IMR-90 (cell line): ENCODE data around the gene CCNE1. TPM values are rescaled to one million over a fixed set of nuclear protein-coding genes. Genes with fewer than 3 reads are reported as not detected.

ENCODE experiments used
- ATAC-seq: fragments of 200-7000 bp; cut with Tn5 transposase; 2 replicates; pipeline ENCODE4 v1.9.1; 2020; ENCODE audit warnings: low read depth, mild to moderate bottlenecking, moderate library complexity
- BruUV-seq: library from RNA; stranded (reverse); fragments of 400-500 nt; replicated peaks from 2 replicates; lab custom pipeline; 2021; lab: Mats Ljungman, UMichigan
- CTCF ChIA-PET: fragments of 300-600 bp; formaldehyde crosslinking; extraction: SDS; loops from one replicate; lab custom pipeline; 2021; ENCODE audit warnings: antibody characterized with exemption; lab: Yijun Ruan, JAX
- POLR2A ChIA-PET: fragments of 300-600 bp; sonication (Branson Sonifier 250); formaldehyde crosslinking; loops from one replicate; lab custom pipeline; 2022; ENCODE audit warnings: antibody characterized with exemption; ENCODE audit not compliant: unreplicated experiment; lab: Charles Lee
- DNase-seq: peaks from one replicate; pipeline ENCODE4 v3.0.0; 2013
- H2AFZ ChIP-seq: replicated peaks from 2 replicates; pipeline ENCODE3; 2013; ENCODE audit warnings: low read length, mild to moderate bottlenecking; ENCODE audit not compliant: poor library complexity
- H2AK5ac ChIP-seq: 2 replicates; pipeline ENCODE4 v1.6.1; 2013; ENCODE audit warnings: low read depth, low read length, inconsistent platforms
- H2AK9ac ChIP-seq: replicated peaks from 2 replicates; pipeline ENCODE3; 2013; ENCODE audit warnings: mild to moderate bottlenecking, low read depth, low read length, moderate library complexity; ENCODE audit not compliant: poor library complexity
- H2BK120ac ChIP-seq: 2 replicates; pipeline ENCODE4 v1.6.1; 2013; ENCODE audit warnings: low read depth, low read length, inconsistent platforms
- H2BK15ac ChIP-seq: 3 replicates; pipeline ENCODE4 v1.6.1; 2013; ENCODE audit warnings: low read depth, low read length, inconsistent platforms
- H2BK20ac ChIP-seq: 2 replicates; pipeline ENCODE4 v1.6.1; 2013; ENCODE audit warnings: low read depth, mild to moderate bottlenecking, inconsistent platforms, low read length, moderate library complexity
- H2BK5ac ChIP-seq: 2 replicates; pipeline ENCODE4 v1.6.1; 2013; ENCODE audit warnings: mild to moderate bottlenecking, low read depth, low read length, inconsistent platforms; ENCODE audit not compliant: poor library complexity, severe bottlenecking
- H3K14ac ChIP-seq: replicated peaks from 2 replicates; pipeline ENCODE4 v1.6.1; 2013; ENCODE audit warnings: low read depth, low read length, inconsistent platforms
- H3K18ac ChIP-seq: 2 replicates; pipeline ENCODE4 v1.6.1; 2013; ENCODE audit warnings: low read depth, low read length, control low read depth
- H3K23ac ChIP-seq: 2 replicates; pipeline ENCODE4 v1.6.1; 2013; ENCODE audit warnings: low read depth, low read length, inconsistent platforms
- H3K27ac ChIP-seq: 2 replicates; pipeline ENCODE4 v1.5.1; 2013; ENCODE audit warnings: mild to moderate bottlenecking, control low read depth, low read length; ENCODE audit not compliant: insufficient read depth
- H3K27me3 ChIP-seq: 2 replicates; pipeline ENCODE4 v1.6.1; 2013; ENCODE audit warnings: low read length; ENCODE audit not compliant: control insufficient read depth, insufficient read depth
- H3K36me3 ChIP-seq: 2 replicates; pipeline ENCODE4 v1.6.1; 2013; ENCODE audit warnings: low read length, mixed read lengths; ENCODE audit not compliant: control insufficient read depth, insufficient read depth
- H3K4ac ChIP-seq: 2 replicates; pipeline ENCODE4 v1.6.1; 2013; ENCODE audit warnings: low read depth, low read length, inconsistent platforms
- H3K4me1 ChIP-seq: 2 replicates; pipeline ENCODE4 v1.6.1; 2013; ENCODE audit warnings: low read length, mixed read lengths; ENCODE audit not compliant: control insufficient read depth, insufficient read depth
- H3K4me2 ChIP-seq: 2 replicates; pipeline ENCODE4 v1.6.1; 2013; ENCODE audit warnings: low read depth, mild to moderate bottlenecking, control low read depth, low read length, moderate library complexity
- H3K4me3 ChIP-seq: 2 replicates; pipeline ENCODE4 v1.5.1; 2013; ENCODE audit warnings: low read depth, mild to moderate bottlenecking, control low read depth, low read length, moderate library complexity; ENCODE audit not compliant: insufficient read depth
- H3K56ac ChIP-seq: 2 replicates; pipeline ENCODE4 v1.6.1; 2013; ENCODE audit warnings: low read length, inconsistent platforms; ENCODE audit not compliant: insufficient read depth; ENCODE audit errors: extremely low read depth
- H3K79me1 ChIP-seq, 2 experiments: 2 replicates each; pipeline ENCODE4 v1.6.1; 2013; ENCODE audit warnings: low read length in 2 of 2, inconsistent platforms in 1 of 2, low read depth in 1 of 2
- H3K9ac ChIP-seq: 2 replicates; pipeline ENCODE4 v1.6.1; 2013; ENCODE audit warnings: low read depth, low read length, control low read depth
- H3K9me1 ChIP-seq: 2 replicates; pipeline ENCODE4 v1.6.1; 2013; ENCODE audit warnings: low read length, inconsistent platforms; ENCODE audit not compliant: insufficient read depth
- H3K9me3 ChIP-seq: 2 replicates; pipeline ENCODE4 v1.6.1; 2013; ENCODE audit warnings: low read length; ENCODE audit not compliant: control insufficient read depth, insufficient read depth
- H4K20me1 ChIP-seq: 2 replicates; pipeline ENCODE4 v1.6.1; 2013; ENCODE audit warnings: low read length, inconsistent platforms; ENCODE audit not compliant: insufficient read depth
- H4K5ac ChIP-seq: 2 replicates; pipeline ENCODE4 v1.6.1; 2013; ENCODE audit warnings: mild to moderate bottlenecking, low read depth, low read length, control low read depth
- H4K8ac ChIP-seq, 2 experiments: 2 replicates each; pipeline ENCODE4 v1.6.1; 2013; ENCODE audit warnings: low read depth in 2 of 2, low read length in 2 of 2, control low read depth in 1 of 2, inconsistent platforms in 1 of 2
- H4K91ac ChIP-seq: 2 replicates; pipeline ENCODE4 v1.6.1; 2013; ENCODE audit warnings: low read depth, low read length, inconsistent platforms; ENCODE audit not compliant: insufficient read depth
- CHD1 ChIP-seq: IDR thresholded peaks from 2 replicates; pipeline ENCODE4 v1.6.1; 2012; ENCODE audit warnings: low read depth, low read length, improper control_type of control experiment
- FOS ChIP-seq: fragments of 150-350 bp; IDR thresholded peaks from 2 replicates; pipeline ENCODE4 v1.6.1; 2016; ENCODE audit warnings: low read depth, low read length
- MAZ ChIP-seq: IDR thresholded peaks from 2 replicates; pipeline ENCODE4 v1.6.1; 2012; ENCODE audit warnings: low read depth, mild to moderate bottlenecking, low read length, improper control_type of control experiment, moderate library complexity, borderline replicate concordance
- MXI1 ChIP-seq: IDR thresholded peaks from 2 replicates; pipeline ENCODE4 v1.6.1; 2012; ENCODE audit warnings: low read depth, mild to moderate bottlenecking, low read length, moderate library complexity, borderline replicate concordance
- NFE2L2 ChIP-seq: fragments of 150-350 bp; IDR thresholded peaks from 2 replicates; pipeline ENCODE4 v1.6.1; 2016; ENCODE audit warnings: low read depth, mild to moderate bottlenecking, low read length
- RAD21 ChIP-seq: IDR thresholded peaks from 2 replicates; pipeline ENCODE4 v1.6.1; 2012; ENCODE audit warnings: low read length, improper control_type of control experiment
- RCOR1 ChIP-seq: IDR thresholded peaks from 2 replicates; pipeline ENCODE4 v1.6.1; 2012; ENCODE audit warnings: mild to moderate bottlenecking, low read length, improper control_type of control experiment; ENCODE audit not compliant: insufficient replicate concordance
- RFX5 ChIP-seq: IDR thresholded peaks from 2 replicates; pipeline ENCODE4 v1.8.0; 2012; ENCODE audit warnings: low read depth, mild to moderate bottlenecking, low read length, moderate library complexity
- WGBS, 2 experiments: methylation state at CpG; one replicate each; pipeline versions ENCODE4 v1.1.5 to v1.1.7; 2013; ENCODE audit warnings: missing lambda C conversion rate in 2 of 2; ENCODE audit not compliant: insufficient read length in 1 of 2; ENCODE audit errors: extremely low coverage in 2 of 2; 5-methylcytosine and 5-hydroxymethylcytosine counted together
- dilution Hi-C: fragments of 300-500 bp; cut with HindIII; formaldehyde crosslinking; loops from one replicate; pipeline ENCODE4 v1.14.3; 2018; ENCODE audit warnings: low sequenced_read_pairs; ENCODE audit not compliant: unreplicated experiment
- in situ Hi-C: fragments of 300-500 bp; cut with MboI; formaldehyde crosslinking; loops from 3 replicates; pipeline ENCODE4 v1.14.3; 2019; ENCODE audit warnings: low sequenced_read_pairs, inconsistent platforms, mixed read lengths
- intact Hi-C: fragments of 100-400 bp; cut with micrococcal nuclease; formaldehyde crosslinking; loops from 2 replicates; pipeline ENCODE4 v1.10.0; 2022
- polyA plus RNA-seq, 3 experiments: library from polyadenylated mRNA; depleted of rRNA; stranded (reverse); fragments of >200 nt; gene quantifications; 2 replicates each; pipeline ENCODE4 v1.2.3, GENCODE V29; 2012; ENCODE audit warnings: low replicate concordance in 1 of 3
- total RNA-seq: library from RNA; depleted of rRNA; stranded (reverse); fragments of >200 nt; gene quantifications from 2 replicates; pipeline ENCODE4 v1.2.3, GENCODE V29; 2012

CCNE1 gene
- total and polyA plus RNA-seq, 2 of the 4 experiments (the other 2 are of a cell fraction), result 6.8 to 7.0 TPM

DNA sequence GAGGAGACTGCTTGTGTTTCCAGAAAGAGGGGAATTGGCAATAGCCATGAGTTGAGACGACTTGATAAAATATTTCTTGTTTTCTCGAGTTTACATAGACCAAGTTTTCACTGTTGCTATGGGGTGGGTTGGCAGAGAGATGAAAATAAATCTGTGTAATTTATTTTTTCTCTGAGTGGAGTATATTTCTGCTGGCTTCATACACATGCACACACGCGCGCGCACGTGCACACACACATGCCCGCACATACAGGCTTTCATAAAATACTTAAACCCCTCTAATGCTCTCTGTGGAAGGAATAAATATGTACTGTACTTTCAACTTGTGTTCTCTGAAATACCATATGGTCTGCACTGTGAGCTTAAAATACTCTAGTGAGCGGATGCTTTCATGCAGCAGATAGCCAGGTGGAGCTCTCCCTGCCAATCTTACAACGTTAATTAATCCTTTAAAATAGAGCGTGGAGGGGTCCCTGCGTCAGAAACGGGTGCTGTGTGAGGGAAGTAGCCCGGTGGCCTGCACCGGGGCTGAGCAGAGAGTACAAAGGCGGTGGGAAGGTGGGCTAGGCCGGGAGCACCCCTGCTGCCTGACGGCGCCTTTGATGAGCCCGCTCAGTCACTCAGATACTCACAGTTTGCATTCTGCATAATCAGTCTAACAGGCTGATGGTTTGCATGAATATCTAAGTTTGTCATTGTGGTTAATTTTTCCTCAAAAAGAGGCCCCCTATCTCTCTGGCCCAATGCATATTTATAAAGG is 44.1 kb downstream of the CCNE1 start:
- dilution Hi-C loops, result no loop called here
- POLR2A ChIA-PET, result no interaction called here
- no peak overlapping the region for H3K14ac ChIP-seq

More for the DNA sequence above, 44.1 kb downstream of the CCNE1 start:
- intact Hi-C loops, result loop anchor here (5.0 kb wide), 1 partner anchor 796 kb away; no protein-coding TSS in a partner anchor
- Histone ChIP-seq H3K27me3 (peaks cover 4% of the 10 kb centered on the region), H3K4me2 (no peak overlapping the region), H3K79me1 (no peaks in the 10 kb centered on the region), H3K27ac (no peak overlapping the region), H4K20me1 (no peaks in the 10 kb centered on the region), H2AK5ac (no peak overlapping the region), H3K9me3 (no peaks in the 10 kb centered on the region), H2AFZ (no peak overlapping the region), H3K56ac (no peak overlapping the region), H2BK15ac (no peak overlapping the region), H3K4me3 (no peak overlapping the region), H2BK120ac (no peak overlapping the region), H4K8ac (no peak overlapping the region), H3K4me1 (no peaks in the 10 kb centered on the region), H4K91ac (no peak overlapping the region), H3K36me3 (no peaks in the 10 kb centered on the region), H3K9me1 (no peaks in the 10 kb centered on the region), H3K18ac (no peak overlapping the region), H4K5ac (no peak overlapping the region), H2AK9ac (no peak overlapping the region), H3K4ac (no peak overlapping the region), H3K23ac (no peak overlapping the region), H2BK20ac (no peak overlapping the region), H3K9ac (no peak overlapping the region), H2BK5ac (no peak overlapping the region)
- in situ Hi-C loops, result no loop called here
- BruUV-seq, result no TSS peak
- WGBS, 2 experiments, result 83% methylated on average over 1 of the region's 20 CpGs; no CpG with 5 or more reads in 1 of the 2 experiments
- no peak for TF ChIP-seq NFE2L2
- TF ChIP-seq RCOR1, result no peak
- TF ChIP-seq CHD1, result no peak
- no peak for TF ChIP-seq MXI1
- no peak for TF ChIP-seq FOS
- TF ChIP-seq RFX5, result no peak
- TF ChIP-seq MAZ, result no peak
- TF ChIP-seq RAD21, result no peak
- ATAC-seq (no peak), DNase-seq (no peak)
- CTCF ChIA-PET, result no interaction called here
